ENCODE measurements around the gene NAV1. TPM values are rescaled to one million over a fixed set of nuclear protein-coding genes. Genes with fewer than 3 reads are reported as not detected.

Gene NAV1
- total and polyA plus RNA-seq, 2 experiments from 2014 or later = 22.7 to 37.4 TPM

GRCh38 chr1:201511396-201511940, 27.5 kb upstream of the NAV1 start:
- Histone ChIP-seq H3K9me2 (ENCODE audit: insufficient read depth) (peaks cover 12% of the 10 kb centered on the region), H4K20me1 (replicated peaks; ENCODE audit: insufficient read depth) (no peaks in the 10 kb centered on the region), H2AFZ (peak overlapping the region; percentile 2; the same call in 1 of the 2 replicates), H3K79me2 (replicated peaks; ENCODE audit: insufficient read depth) (no peaks in the 10 kb centered on the region), H3K4me1 (ENCODE audit: insufficient read depth) (peaks cover 8% of the 10 kb centered on the region), H3K27ac (ENCODE audit: low read depth) (no peak overlapping the region), H3F3A (replicated peaks; ENCODE audit: low read depth) (no peaks in the 10 kb centered on the region), H3K36me3 (ENCODE audit: insufficient read depth) (no peaks in the 10 kb centered on the region), H3K4me3 (no peak overlapping the region), H3K4me2 (no peak overlapping the region), H3K27me3 (ENCODE audit: insufficient read depth) (peaks cover 28% of the 10 kb centered on the region)
- Mint-ChIP-seq H3K27ac (no peak overlapping the region), H3K27me3 (ENCODE audit: insufficient read depth, low read depth, poor library complexity) (peaks cover 23% of the 10 kb centered on the region), H3K4me1 (peaks cover 23% of the 10 kb centered on the region), H3K36me3 (ENCODE audit: low read depth) (no peaks in the 10 kb centered on the region), H3K4me3 (no peak overlapping the region), H3K9me3 (no peaks in the 10 kb centered on the region)
- DNase-seq (ENCODE audit: low spot score) (no peak), ATAC-seq (no peak)
- TF ChIP-seq, protein P1, sequence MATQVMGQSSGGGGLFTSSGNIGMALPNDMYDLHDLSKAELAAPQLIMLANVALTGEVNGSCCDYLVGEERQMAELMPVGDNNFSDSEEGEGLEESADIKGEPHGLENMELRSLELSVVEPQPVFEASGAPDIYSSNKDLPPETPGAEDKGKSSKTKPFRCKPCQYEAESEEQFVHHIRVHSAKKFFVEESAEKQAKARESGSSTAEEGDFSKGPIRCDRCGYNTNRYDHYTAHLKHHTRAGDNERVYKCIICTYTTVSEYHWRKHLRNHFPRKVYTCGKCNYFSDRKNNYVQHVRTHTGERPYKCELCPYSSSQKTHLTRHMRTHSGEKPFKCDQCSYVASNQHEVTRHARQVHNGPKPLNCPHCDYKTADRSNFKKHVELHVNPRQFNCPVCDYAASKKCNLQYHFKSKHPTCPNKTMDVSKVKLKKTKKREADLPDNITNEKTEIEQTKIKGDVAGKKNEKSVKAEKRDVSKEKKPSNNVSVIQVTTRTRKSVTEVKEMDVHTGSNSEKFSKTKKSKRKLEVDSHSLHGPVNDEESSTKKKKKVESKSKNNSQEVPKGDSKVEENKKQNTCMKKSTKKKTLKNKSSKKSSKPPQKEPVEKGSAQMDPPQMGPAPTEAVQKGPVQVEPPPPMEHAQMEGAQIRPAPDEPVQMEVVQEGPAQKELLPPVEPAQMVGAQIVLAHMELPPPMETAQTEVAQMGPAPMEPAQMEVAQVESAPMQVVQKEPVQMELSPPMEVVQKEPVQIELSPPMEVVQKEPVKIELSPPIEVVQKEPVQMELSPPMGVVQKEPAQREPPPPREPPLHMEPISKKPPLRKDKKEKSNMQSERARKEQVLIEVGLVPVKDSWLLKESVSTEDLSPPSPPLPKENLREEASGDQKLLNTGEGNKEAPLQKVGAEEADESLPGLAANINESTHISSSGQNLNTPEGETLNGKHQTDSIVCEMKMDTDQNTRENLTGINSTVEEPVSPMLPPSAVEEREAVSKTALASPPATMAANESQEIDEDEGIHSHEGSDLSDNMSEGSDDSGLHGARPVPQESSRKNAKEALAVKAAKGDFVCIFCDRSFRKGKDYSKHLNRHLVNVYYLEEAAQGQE (IDR thresholded peaks at IDR 0.05; ENCODE audit: unreplicated experiment) = no peak
- TF ChIP-seq ZNF331 (CRISPR knock-in tag; IDR thresholded peaks at IDR 0.05; ENCODE audit: low read depth) = no peak
- no peak for TF ChIP-seq EZH2phosphoT487 (IDR thresholded peaks at IDR 0.05; ENCODE audit: unreplicated experiment)
- TF ChIP-seq ZNF462 (CRISPR knock-in tag; IDR thresholded peaks at IDR 0.05) = no peak
- TF ChIP-seq ZNF114 (CRISPR knock-in tag; IDR thresholded peaks at IDR 0.05) = no peak
- TF ChIP-seq CREB1 (CRISPR knock-in tag; IDR thresholded peaks at IDR 0.05; ENCODE audit: low read depth) = no peak
- no peak for TF ChIP-seq JUNB (IDR thresholded peaks at IDR 0.05; ENCODE audit: unreplicated experiment)
- no peak for TF ChIP-seq EZH2 (IDR thresholded peaks at IDR 0.05; ENCODE audit: low read depth, unreplicated experiment)
- TF ChIP-seq CTCF (conservative IDR thresholded peaks at IDR 0.05; ENCODE audit: low read depth in 2 of 2) = no peak
- TF ChIP-seq POLR2AphosphoS5 (IDR thresholded peaks at IDR 0.05; ENCODE audit: low read depth) = no peak
- no peak for TF ChIP-seq NANOG (IDR thresholded peaks at IDR 0.05; ENCODE audit: borderline replicate concordance)
- no peak for TF ChIP-seq ETS1 (IDR thresholded peaks at IDR 0.05)
- TF ChIP-seq STAT1 (IDR thresholded peaks at IDR 0.05; ENCODE audit: unreplicated experiment) = no peak
